Endodermal cell (in vitro differentiated cells): ENCODE measurements around the gene P2RX1. TPM values are rescaled to one million over a fixed set of nuclear protein-coding genes. Genes with fewer than 3 reads are reported as not detected.
A peak's percentile ranks its signal among the peaks of the same experiment; 100 is the strongest.

Experiments
- DNase-seq: peaks from one replicate; pipeline ENCODE4 v3.0.0-alpha.2; 2017
- H3K27ac ChIP-seq: 2 replicates; pipeline ENCODE4 v1.5.1; 2013; ENCODE audit warnings: mild to moderate bottlenecking, low read depth, low read length, moderate library complexity
- H3K27me3 ChIP-seq: 2 replicates; pipeline ENCODE4 v1.6.1; 2013; ENCODE audit warnings: mild to moderate bottlenecking, low read length, moderate library complexity; ENCODE audit not compliant: insufficient read depth, control insufficient read depth, poor library complexity, severe bottlenecking
- H3K36me3 ChIP-seq: 2 replicates; pipeline ENCODE4 v1.7.0; 2013; ENCODE audit warnings: mild to moderate bottlenecking, low read length, moderate library complexity; ENCODE audit not compliant: control insufficient read depth, insufficient read depth
- H3K4me1 ChIP-seq: one replicate; pipeline ENCODE4 v1.7.0; 2013; ENCODE audit warnings: low read length; ENCODE audit not compliant: control insufficient read depth, insufficient read depth
- H3K4me3 ChIP-seq: 2 replicates; pipeline ENCODE4 v1.5.1; 2013; ENCODE audit warnings: mild to moderate bottlenecking, low read length, moderate library complexity
- H3K9ac ChIP-seq: 2 replicates; pipeline ENCODE4 v1.6.1; 2013; ENCODE audit warnings: mild to moderate bottlenecking, low read length, moderate library complexity; ENCODE audit not compliant: poor library complexity, severe bottlenecking; ENCODE audit errors: extremely low read depth
- H3K9me3 ChIP-seq: 2 replicates; pipeline ENCODE4 v1.6.1; 2013; ENCODE audit warnings: mild to moderate bottlenecking, low read length, moderate library complexity; ENCODE audit not compliant: control insufficient read depth
- H3K27ac Mint-ChIP-seq: 2 replicates; pipeline ENCODE4 v1.8.0; 2020; ENCODE audit warnings: mixed read lengths
- H3K27me3 Mint-ChIP-seq: 2 replicates; pipeline ENCODE4 v1.8.0; 2021; ENCODE audit warnings: mild to moderate bottlenecking, mixed read lengths; ENCODE audit not compliant: insufficient read depth
- H3K36me3 Mint-ChIP-seq: 2 replicates; pipeline ENCODE4 v1.8.0; 2020; ENCODE audit warnings: low read depth, mixed read lengths
- H3K4me1 Mint-ChIP-seq: 2 replicates; pipeline ENCODE4 v1.8.0; 2020; ENCODE audit warnings: mixed read lengths
- H3K4me3 Mint-ChIP-seq: 2 replicates; pipeline ENCODE4 v1.8.0; 2020; ENCODE audit warnings: mild to moderate bottlenecking, moderate library complexity, mixed read lengths
- H3K9me3 Mint-ChIP-seq: 2 replicates; pipeline ENCODE4 v1.8.0; 2020; ENCODE audit warnings: mild to moderate bottlenecking, mixed read lengths
- CTCF ChIP-seq: fragments of 200-600 bp; sonication (generic); conservative IDR thresholded peaks from 2 replicates; pipeline ENCODE4 v1.5.0; 2021; ENCODE audit warnings: antibody characterized with exemption, mild to moderate bottlenecking
- WGBS, 2 experiments: methylation state at CpG; one replicate each; pipeline versions ENCODE4 v1.1.5 to v1.1.7; 2013; ENCODE audit warnings: missing lambda C conversion rate in 2 of 2, mixed read lengths in 1 of 2; ENCODE audit not compliant: insufficient coverage in 1 of 2, insufficient read length in 1 of 2; 5-methylcytosine and 5-hydroxymethylcytosine counted together
- total RNA-seq, 2 donors: library from RNA; stranded (reverse); fragmentation: NEBNext Ultra II Directional in 1 of 2; extraction: Animal tissue kit (Norgen Biotek cat#: 25700) in 1 of 2; gene quantifications; 2 replicates in 1 of 2; 3 replicates in 1 of 2; pipeline ENCODE4 v1.2.1, GENCODE V29; 2021

P2RX1 gene
- total RNA-seq, 2 donors from 2014 or later = not detected

GRCh38 chr17:3879591-3880417, 36.5 kb downstream of the P2RX1 start:
- Mint-ChIP-seq H3K4me3 (no peak overlapping the region), H3K4me1 (peaks cover 10% of the 10 kb centered on the region), H3K9me3 (no peaks in the 10 kb centered on the region), H3K27me3 (no peaks in the 10 kb centered on the region), H3K36me3 (peaks cover 12% of the 10 kb centered on the region), H3K27ac (peak overlapping the region; percentile 81)
- Histone ChIP-seq H3K27ac (peak overlapping the region; percentile 87), H3K9ac (no peak overlapping the region), H3K27me3 (no peaks in the 10 kb centered on the region), H3K4me3 (no peak overlapping the region), H3K4me1 (no peaks in the 10 kb centered on the region), H3K9me3 (no peaks in the 10 kb centered on the region), H3K36me3 (no peaks in the 10 kb centered on the region)
- 87 to 93% methylated on average over 5 to 25 of the region's 25 CpGs for WGBS, 2 experiments
- peak; percentile 75 for DNase-seq
- no peak for TF ChIP-seq CTCF

- no peak for TF ChIP-seq CTCF
- Histone ChIP-seq H3K36me3 (no peaks in the 10 kb centered on the region), H3K4me1 (no peaks in the 10 kb centered on the region), H3K9me3 (no peaks in the 10 kb centered on the region), H3K27ac (peak overlapping the region; percentile 87), H3K4me3 (no peak overlapping the region), H3K9ac (no peak overlapping the region), H3K27me3 (no peaks in the 10 kb centered on the region)
- H3K4me3 Mint-ChIP-seq = no peak overlapping the region
- H3K27ac Mint-ChIP-seq = peak overlapping the region; percentile 74
- H3K36me3 Mint-ChIP-seq = peaks cover 12% of the 10 kb centered on the region
- H3K27me3 Mint-ChIP-seq = no peaks in the 10 kb centered on the region
- no peaks in the 10 kb centered on the region for H3K9me3 Mint-ChIP-seq
- whole genome bisulfite sequencing, 2 experiments = 59 to 83% methylated on average over 4 to 5 of the region's 5 CpGs
- H3K4me1 Mint-ChIP-seq = peaks cover 10% of the 10 kb centered on the region
- DNase-seq = no peak
Measured at GRCh38 chr17:3879186-3879585, 37.1 kb downstream of the P2RX1 start.

GRCh38 chr17:3877220-3877619, 39.0 kb downstream of the P2RX1 start:
- H3K9me3 Mint-ChIP-seq = no peaks in the 10 kb centered on the region
- no peak overlapping the region for H3K27ac ChIP-seq
- H3K36me3 ChIP-seq = no peaks in the 10 kb centered on the region
- H3K4me3 Mint-ChIP-seq = no peak overlapping the region
- DNase-seq = no peak
- no peaks in the 10 kb centered on the region for H3K27me3 Mint-ChIP-seq
- H3K4me3 ChIP-seq = no peak overlapping the region
- WGBS, 2 experiments = 78 to 93% methylated on average over 3 to 8 of the region's 8 CpGs
- TF ChIP-seq CTCF = no peak
- H3K9ac ChIP-seq = no peak overlapping the region
- no peaks in the 10 kb centered on the region for H3K9me3 ChIP-seq
- H3K4me1 Mint-ChIP-seq = peaks cover 10% of the 10 kb centered on the region
- no peaks in the 10 kb centered on the region for H3K27me3 ChIP-seq
- H3K4me1 ChIP-seq = no peaks in the 10 kb centered on the region
- no peak overlapping the region for H3K27ac Mint-ChIP-seq
- H3K36me3 Mint-ChIP-seq = peaks cover 12% of the 10 kb centered on the region
